ENCODE measurements around the gene ORAI1.
"Not testable (repeated sequence)": the region's sequence is repeated elsewhere in the genome, so short reads cannot be mapped to it uniquely, and the experiment has no call there.

Gene ORAI1

GRCh38 chr12:121608301-121608700 lies 18.0 kb upstream of the ORAI1 start:
- DNase-seq = no peak

GRCh38 chr12:121610239-121611149 lies 15.8 kb upstream of the ORAI1 start:
- DNase-seq = no peak

- DNase-seq = peak; percentile 33
Measured at GRCh38 chr12:121611306-121611705, 15.0 kb upstream of the ORAI1 start.

GRCh38 chr12:121613462-121613861 lies 12.9 kb upstream of the ORAI1 start:
- no peak for DNase-seq

- no peak for DNase-seq
Measured at GRCh38 chr12:121614872-121615467, 11.4 kb upstream of the ORAI1 start.

- DNase-seq = no peak
Measured at GRCh38 chr12:121618659-121619233, 7.6 kb upstream of the ORAI1 start.

- DNase-seq = no peak
Measured at GRCh38 chr12:121620333-121620891, 5.9 kb upstream of the ORAI1 start.

- peak; percentile 76 for DNase-seq
Measured at GRCh38 chr12:121626853-121627640, 717 bp downstream of the ORAI1 start.

- no peak for DNase-seq
Measured at GRCh38 chr12:121628037-121628436, 1.7 kb downstream of the ORAI1 start.

GRCh38 chr12:121628536-121628935 lies 2.2 kb downstream of the ORAI1 start:
- no peak for DNase-seq

GRCh38 chr12:121630791-121631355 lies 4.5 kb downstream of the ORAI1 start:
- no peak for DNase-seq

GRCh38 chr12:121632069-121632970 lies 6.0 kb downstream of the ORAI1 start:
- DNase-seq = no peak

- DNase-seq = not testable (repeated sequence)
Measured at GRCh38 chr12:121633833-121634196, 7.5 kb downstream of the ORAI1 start.

GRCh38 chr12:121634836-121635235 lies 8.5 kb downstream of the ORAI1 start:
- DNase-seq = no peak

GRCh38 chr12:121637231-121637914 lies 11.0 kb downstream of the ORAI1 start:
- no peak for DNase-seq

- DNase-seq = no peak
Measured at GRCh38 chr12:121638298-121639202, 12.2 kb downstream of the ORAI1 start.

GRCh38 chr12:121641343-121641630 lies 15.0 kb downstream of the ORAI1 start:
- no peak for DNase-seq

GRCh38 chr12:121648458-121649028 lies 22.2 kb downstream of the ORAI1 start:
- no peak for DNase-seq

- no peak for DNase-seq
Measured at GRCh38 chr12:121649322-121649721, 23.0 kb downstream of the ORAI1 start.
